GM12878 (cell line): Measurements from ENCODE around the gene NDUFS4. TPM values are rescaled to one million over a fixed set of nuclear protein-coding genes. Genes with fewer than 3 reads are reported as not detected.
"Not testable (repeated sequence)": the region's sequence is repeated elsewhere in the genome, so short reads cannot be mapped to it uniquely, and the experiment has no call there.

Experiments used
- ATAC-seq: fragments of 200-7000 bp; cut with Tn5 transposase; 3 replicates; pipeline ENCODE4 v1.9.1; 2020; ENCODE audit warnings: mild to moderate bottlenecking, moderate library complexity
- BruUV-seq: library from RNA; stranded (reverse); fragments of 400-500 nt; replicated peaks from 2 replicates; lab custom pipeline; 2021; lab: Mats Ljungman, UMichigan
- CTCF ChIA-PET: fragments of 300-600 bp; sonication (Branson Sonifier 250); formaldehyde crosslinking; extraction: SDS; loops from one replicate; lab custom pipeline; 2021; ENCODE audit warnings: inconsistent platforms; lab: Yijun Ruan, JAX
- POLR2A ChIA-PET: fragments of 350-600 bp; formaldehyde crosslinking; extraction: SDS; loops from one replicate; lab custom pipeline; 2021; ENCODE audit warnings: inconsistent platforms; lab: Charles Lee
- RAD21 ChIA-PET: fragments of 300-600 bp; sonication (Branson Sonifier 250); formaldehyde crosslinking; loops from one replicate; lab custom pipeline; 2023; ENCODE audit warnings: antibody characterized with exemption; ENCODE audit not compliant: unreplicated experiment; lab: Charles Lee
- SMC1A ChIA-PET: fragments of 300-600 bp; sonication (Branson Sonifier 250); formaldehyde crosslinking; loops from one replicate; lab custom pipeline; 2023; ENCODE audit not compliant: unreplicated experiment, uncharacterized antibody; lab: Charles Lee
- DNase-seq: peaks from one replicate; pipeline ENCODE4 v3.0.0-alpha.2; 2011; ENCODE audit warnings: low read depth, low spot score
- FAIRE-seq: peaks from 3 replicates; lab custom pipeline; 2011; peaks lifted over from hg19 to GRCh38; lab: Jason Lieb, UNC
- H2AFZ ChIP-seq: 2 replicates; pipeline ENCODE4 v1.6.0; 2011; ENCODE audit warnings: low read depth, low read length, control low read depth; ENCODE audit not compliant: control insufficient read depth
- H3K27ac ChIP-seq: 2 replicates; pipeline ENCODE4 v1.5.1; 2011; ENCODE audit warnings: control low read depth; ENCODE audit not compliant: control insufficient read depth, insufficient read depth
- H3K27me3 ChIP-seq, 2 experiments: replicated peaks in 1 of 2; 2 replicates each; pipeline versions ENCODE4 v1.6.0 to v1.6.1; 2011; ENCODE audit warnings: low read length in 1 of 2; ENCODE audit not compliant: control insufficient read depth in 2 of 2, insufficient read depth in 2 of 2
- H3K36me3 ChIP-seq, 2 experiments: 2 replicates each; pipeline ENCODE4 v1.5.1; 2011; ENCODE audit warnings: low read length in 1 of 2; ENCODE audit not compliant: control insufficient read depth in 2 of 2, insufficient read depth in 2 of 2
- H3K4me1 ChIP-seq: 2 replicates; pipeline ENCODE4 v1.6.1; 2011; ENCODE audit warnings: mild to moderate bottlenecking, low read length, moderate library complexity, mixed read lengths; ENCODE audit not compliant: control insufficient read depth, insufficient read depth
- H3K4me2 ChIP-seq: 2 replicates; pipeline ENCODE4 v1.6.0; 2011; ENCODE audit warnings: control low read depth; ENCODE audit not compliant: control insufficient read depth, insufficient read depth
- H3K4me3 ChIP-seq: fragments of 200-600 bp; sonication (generic); 2 replicates; pipeline ENCODE4 v1.5.1; 2016
- H3K79me2 ChIP-seq: 2 replicates; pipeline ENCODE4 v1.6.0; 2011; ENCODE audit warnings: low read length; ENCODE audit not compliant: control insufficient read depth, insufficient read depth
- H3K9ac ChIP-seq: 2 replicates; pipeline ENCODE4 v1.8.0; 2011; ENCODE audit warnings: low read length, control low read depth, mixed read lengths; ENCODE audit not compliant: control insufficient read depth, insufficient read depth
- H3K9me3 ChIP-seq: replicated peaks from 3 replicates; pipeline ENCODE4 v1.5.1; 2011; ENCODE audit warnings: mild to moderate bottlenecking, low read length; ENCODE audit not compliant: control insufficient read depth, insufficient read depth
- H4K20me1 ChIP-seq: 2 replicates; pipeline ENCODE4 v1.6.0; 2011; ENCODE audit not compliant: control insufficient read depth, insufficient read depth
- IKZF2 ChIP-seq, 2 experiments: fragments of 450-650 bp; IDR thresholded peaks; 2 replicates each; pipeline ENCODE4 v1.6.1; 2017; ENCODE audit warnings: mild to moderate bottlenecking in 2 of 2, moderate library complexity in 2 of 2
- TCF12 ChIP-seq: IDR thresholded peaks from 2 replicates; pipeline ENCODE4 v1.6.1; 2011; ENCODE audit warnings: low read depth, mild to moderate bottlenecking, low read length
- WGBS: methylation state at CpG from one replicate; pipeline ENCODE4 v1.1.6; 2016; ENCODE audit warnings: low lambda C conversion rate; ENCODE audit not compliant: insufficient replicate concordance, insufficient coverage; ENCODE audit errors: missing lambda C conversion rate; 5-methylcytosine and 5-hydroxymethylcytosine counted together
- in situ Hi-C: fragments of 300-500 bp; cut with MboI; formaldehyde crosslinking; loops from 9 replicates; pipeline ENCODE4 v1.14.3; 2018; ENCODE audit warnings: mixed read lengths
- intact Hi-C: fragments of 100-400 bp; cut with micrococcal nuclease; formaldehyde crosslinking; loops from one replicate; pipeline ENCODE4 v1.14.2; 2022; ENCODE audit not compliant: unreplicated experiment
- polyA plus RNA-seq, 11 experiments: library from polyadenylated mRNA; depleted of rRNA in 4 of 11; unstranded in 6 of 11; stranded (reverse) in 5 of 11; fragments of >200 nt; fragmentation: Nextera tagmentation in 4 of 11; fragmentation: Illumina TruSeq in 1 of 11; extraction: Ambion mirVana in 4 of 11; extraction: Trizol in 1 of 11; gene quantifications; 1 replicate in 1 of 11; 2 replicates in 10 of 11; pipeline versions ENCODE4 v1.2.1 to v1.2.3, GENCODE V29; 2011 to 2016; ENCODE audit warnings: inconsistent platforms in 2 of 11, missing spikeins in 2 of 11, low read depth in 1 of 11
- total RNA-seq, 4 experiments: library from RNA; depleted of rRNA in 3 of 4; stranded (reverse); fragments of >200 nt in 3 of 4; fragmentation: Illumina TruSeq in 1 of 4; extraction: Trizol in 1 of 4; gene quantifications; 2 replicates each; pipeline versions ENCODE4 v1.2.1 to v1.2.3, GENCODE V29; 2013 to 2021

Gene NDUFS4
- total and polyA plus RNA-seq, 10 of the 15 experiments (the other 5 are each of a cell fraction or from before 2014, with no cell fraction given), result 69.9 to 366 (median 114) TPM

DNA sequence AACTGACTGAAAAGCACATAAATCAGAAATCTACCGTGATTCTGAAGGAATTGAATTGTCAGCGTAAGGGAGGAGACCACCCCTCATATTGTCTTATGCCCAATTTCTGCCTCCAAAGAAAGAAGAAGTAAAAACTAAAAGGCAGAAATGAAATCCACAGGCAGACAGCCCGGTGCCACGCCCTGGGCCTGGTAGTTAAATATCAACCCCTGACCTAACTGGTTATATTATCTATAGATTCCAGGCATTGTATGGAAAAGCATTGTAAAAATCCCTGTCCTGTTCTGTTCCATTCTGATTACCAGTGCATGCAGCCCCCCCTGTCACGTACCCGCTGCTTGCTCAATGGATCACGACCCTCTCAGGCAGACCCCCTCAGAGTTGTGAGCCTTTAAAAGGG is 11.9 kb upstream of the NDUFS4 start:
- POLR2A ChIA-PET, DNase-seq, H3K4me3 ChIP-seq, H3K4me1 ChIP-seq, CTCF ChIA-PET, H3K9me3 ChIP-seq, H3K9ac ChIP-seq, H3K27ac ChIP-seq, FAIRE-seq, H3K27me3 ChIP-seq, H3K4me2 ChIP-seq, H3K79me2 ChIP-seq, H4K20me1 ChIP-seq, H2AFZ ChIP-seq, ATAC-seq, in situ Hi-C loops, RAD21 ChIA-PET, intact Hi-C loops, BruUV-seq, H3K36me3 ChIP-seq: not testable (repeated sequence)
- SMC1A ChIA-PET, result interaction anchor here (1.2 kb wide), 1 partner anchor 8 kb away, joined by 3 read pairs; no protein-coding TSS in a partner anchor
- 26% methylated on average over 7 of the region's 7 CpGs for WGBS

DNA sequence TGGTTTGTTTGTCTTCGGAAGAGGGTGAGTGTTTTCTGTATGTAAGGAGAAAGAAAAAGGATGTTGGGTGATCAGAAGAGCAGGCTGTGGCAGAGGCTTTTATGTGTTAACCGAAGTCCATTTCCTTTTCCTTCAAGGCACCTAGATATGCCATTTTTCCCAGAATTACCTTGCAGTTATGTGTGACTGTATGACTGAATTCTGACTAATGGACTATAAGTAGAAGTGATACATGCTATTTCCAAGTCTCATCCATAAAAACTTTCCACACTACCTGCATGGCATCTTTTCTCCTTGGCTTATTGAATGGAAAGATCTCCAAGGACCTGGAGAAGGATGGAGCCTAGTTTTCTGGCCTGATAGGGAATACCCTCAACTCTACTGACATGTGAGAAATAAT is 10.6 kb upstream of the NDUFS4 start:
- ChIA-PET RAD21 (no interaction called here), POLR2A (no interaction called here), SMC1A (no interaction called here)
- Histone ChIP-seq H3K9me3 (no peaks in the 10 kb centered on the region), H3K4me3 (no peak overlapping the region), H4K20me1 (no peaks in the 10 kb centered on the region), H3K36me3 (no peaks in the 10 kb centered on the region), H3K4me2 (no peak overlapping the region), H3K79me2 (no peaks in the 10 kb centered on the region), H3K9ac (no peak overlapping the region), H3K27me3 (no peaks in the 10 kb centered on the region), H2AFZ (no peak overlapping the region), H3K27ac (no peak overlapping the region), H3K4me1 (no peaks in the 10 kb centered on the region)
- ATAC-seq, result no peak
- DNase-seq, result no peak
- WGBS, result 58% methylated on average over 2 of the region's 2 CpGs
- in situ Hi-C loops (no loop called here), intact Hi-C loops (no loop called here)
- no TSS peak for BruUV-seq
- FAIRE-seq, result no peak
- TF ChIP-seq IKZF2 (IDR thresholded peaks at IDR 0.05) (no peak), TCF12 (no peak)
- TF ChIP-seq, all 136 proteins: peak for 0
- CTCF ChIA-PET, result no interaction called here
